Lower leg skin (tissue), 4 donors: ENCODE data around the gene TRMO. TPM values are rescaled to one million over a fixed set of nuclear protein-coding genes. Genes with fewer than 3 reads are reported as not detected.
"Not testable (repeated sequence)": the region's sequence is repeated elsewhere in the genome, so short reads cannot be mapped to it uniquely, and the experiment has no call there.

Experiments
- DNase-seq, 2 donors: peaks; one replicate each; pipeline ENCODE4 v3.0.0-alpha.2; 2019; ENCODE audit warnings: low spot score in 2 of 2
- H3K4me3 ChIP-seq: fragments of 200-600 bp; sonication (generic); 2 replicates; pipeline ENCODE4 v1.5.1; 2017; ENCODE audit warnings: mild to moderate bottlenecking, low read depth; ENCODE audit not compliant: poor library complexity, severe bottlenecking
- CTCF ChIP-seq, 3 donors: fragments of 450-650 bp; IDR thresholded peaks; one replicate each; pipeline ENCODE4 v1.5.1; 2016; ENCODE audit warnings: antibody characterized with exemption in 3 of 3, mild to moderate bottlenecking in 3 of 3, moderate library complexity in 2 of 3
- POLR2A ChIP-seq, 2 donors: fragments of 450-650 bp; IDR thresholded peaks; one replicate each; pipeline ENCODE4 v1.6.1; 2016 to 2017; ENCODE audit warnings: antibody characterized with exemption in 2 of 2, mild to moderate bottlenecking in 1 of 2, moderate library complexity in 1 of 2
- WGBS, 2 donors: methylation state at CpG; one replicate each; pipeline ENCODE4 v1.1.5; 2018; 5-methylcytosine and 5-hydroxymethylcytosine counted together
- intact Hi-C: fragments of 100-400 bp; cut with DNase I; formaldehyde crosslinking; loops from one replicate; pipeline ENCODE4 v1.15.0; 2023; ENCODE audit warnings: low total_unique reads
- total RNA-seq, 4 donors: library from RNA; depleted of rRNA; stranded (reverse); fragments of >200 nt; gene quantifications; one replicate each; pipeline ENCODE4 v1.1.0, GENCODE V29; 2016

TRMO gene
- total RNA-seq, 4 donors from 2014 or later, result 28.6 to 51.6 (median 38.7) TPM

- TF ChIP-seq POLR2A (IDR thresholded peaks at IDR 0.05), result no peak
- TF ChIP-seq CTCF (IDR thresholded peaks at IDR 0.05), result no peak
- 75 to 78% methylated on average over 2 of the region's 2 CpGs for WGBS, 2 donors
- intact Hi-C loops, result no loop called here
- no peak overlapping the region for H3K4me3 ChIP-seq
- no peak for DNase-seq
These were observed 40.9 kb upstream of the TRMO start for GRCh38 chr9:97963232-97963631.

GRCh38 chr9:97962575-97962974 lies 40.3 kb upstream of the TRMO start:
- intact Hi-C loops, result no loop called here
- WGBS, 2 donors, result 85 to 87% methylated on average over 5 of the region's 5 CpGs
- H3K4me3 ChIP-seq, result no peak overlapping the region
- no peak for DNase-seq
- TF ChIP-seq CTCF (IDR thresholded peaks at IDR 0.05), result no peak
- no peak for TF ChIP-seq POLR2A (IDR thresholded peaks at IDR 0.05)

GRCh38 chr9:97962136-97962535 lies 39.8 kb upstream of the TRMO start:
- H3K4me3 ChIP-seq, result no peak overlapping the region
- no peak for TF ChIP-seq POLR2A (IDR thresholded peaks at IDR 0.05)
- TF ChIP-seq CTCF (IDR thresholded peaks at IDR 0.05), result no peak
- intact Hi-C loops, result no loop called here
- 63 to 72% methylated on average over 4 of the region's 4 CpGs for WGBS, 2 donors
- DNase-seq, result no peak

GRCh38 chr9:97961361-97961760 lies 39.1 kb upstream of the TRMO start:
- no peak for TF ChIP-seq POLR2A (IDR thresholded peaks at IDR 0.05)
- TF ChIP-seq CTCF (IDR thresholded peaks at IDR 0.05), result no peak
- H3K4me3 ChIP-seq, result no peak overlapping the region
- intact Hi-C loops, result no loop called here
- 93 to 94% methylated on average over 2 of the region's 2 CpGs for WGBS, 2 donors
- no peak for DNase-seq

GRCh38 chr9:97960678-97961328 lies 38.5 kb upstream of the TRMO start:
- DNase-seq, H3K4me3 ChIP-seq, intact Hi-C loops: not testable (repeated sequence)
- 87 to 90% methylated on average over 9 of the region's 9 CpGs for WGBS, 2 donors

GRCh38 chr9:97959585-97959984 lies 37.3 kb upstream of the TRMO start:
- intact Hi-C loops, result no loop called here
- DNase-seq, result no peak
- H3K4me3 ChIP-seq, result no peak overlapping the region
- TF ChIP-seq CTCF (IDR thresholded peaks at IDR 0.05), result no peak
- TF ChIP-seq POLR2A (IDR thresholded peaks at IDR 0.05), result no peak
